HUES64 (cell line): Measurements from ENCODE around the gene SCEL.
"Not testable (repeated sequence)": the region's sequence is repeated elsewhere in the genome, so short reads cannot be mapped to it uniquely, and the experiment has no call there.

Experiments
- H3K27ac ChIP-seq: 2 replicates; pipeline ENCODE4 v1.7.0; 2013; ENCODE audit warnings: low read depth, low read length, inconsistent platforms
- H3K27me3 ChIP-seq: 2 replicates; pipeline ENCODE4 v1.6.1; 2013; ENCODE audit warnings: mild to moderate bottlenecking, low read length; ENCODE audit not compliant: insufficient read depth
- H3K36me3 ChIP-seq: 2 replicates; pipeline ENCODE4 v1.6.1; 2013; ENCODE audit warnings: mild to moderate bottlenecking, low read length; ENCODE audit not compliant: insufficient read depth
- H3K4me1 ChIP-seq: 2 replicates; pipeline ENCODE4 v1.6.1; 2013; ENCODE audit warnings: mild to moderate bottlenecking, low read length, moderate library complexity; ENCODE audit not compliant: insufficient read depth
- H3K4me3 ChIP-seq: 2 replicates; pipeline ENCODE4 v1.5.1; 2013; ENCODE audit warnings: mild to moderate bottlenecking, low read length, moderate library complexity
- H3K9ac ChIP-seq: 2 replicates; pipeline ENCODE4 v1.6.1; 2013; ENCODE audit warnings: mild to moderate bottlenecking, low read depth, low read length
- H3K9me3 ChIP-seq: 2 replicates; pipeline ENCODE4 v1.6.1; 2013; ENCODE audit warnings: low read depth, low read length; ENCODE audit not compliant: insufficient read depth
- WGBS: fragments of 150-250, 120-280 bp; methylation state at CpG from one replicate; pipeline ENCODE4 v1.1.7; 2013; ENCODE audit warnings: missing lambda C conversion rate; 5-methylcytosine and 5-hydroxymethylcytosine counted together

Gene SCEL

GRCh38 chr13:77616027-77616426, 80.5 kb downstream of the SCEL start:
- no peaks in the 10 kb centered on the region for H3K36me3 ChIP-seq
- no peak overlapping the region for H3K27ac ChIP-seq
- no peak overlapping the region for H3K9ac ChIP-seq
- H3K9me3 ChIP-seq: no peaks in the 10 kb centered on the region
- H3K4me3 ChIP-seq: no peak overlapping the region
- H3K27me3 ChIP-seq: no peaks in the 10 kb centered on the region
- peaks cover 7% of the 10 kb centered on the region; the same call in 1 of the 2 replicates for H3K4me1 ChIP-seq

- no peak overlapping the region for H3K4me3 ChIP-seq
- no peaks in the 10 kb centered on the region for H3K9me3 ChIP-seq
- H3K4me1 ChIP-seq: no peaks in the 10 kb centered on the region
- 93% methylated on average over 4 of the region's 5 CpGs for WGBS
- H3K27ac ChIP-seq: no peak overlapping the region
- H3K9ac ChIP-seq: no peak overlapping the region
- H3K27me3 ChIP-seq: no peaks in the 10 kb centered on the region
- no peaks in the 10 kb centered on the region for H3K36me3 ChIP-seq
Measured at GRCh38 chr13:77619655-77620054, 84.1 kb downstream of the SCEL start.

GRCh38 chr13:77620138-77620537, 84.6 kb downstream of the SCEL start:
- WGBS: 89% methylated on average over 1 of the region's 1 CpG
- H3K9me3 ChIP-seq: no peaks in the 10 kb centered on the region
- no peak overlapping the region for H3K9ac ChIP-seq
- no peaks in the 10 kb centered on the region for H3K27me3 ChIP-seq
- H3K36me3 ChIP-seq: no peaks in the 10 kb centered on the region
- no peak overlapping the region for H3K4me3 ChIP-seq
- no peak overlapping the region for H3K27ac ChIP-seq
- H3K4me1 ChIP-seq: no peaks in the 10 kb centered on the region

- Histone ChIP-seq H3K27ac (no peak overlapping the region), H3K9ac (no peak overlapping the region), H3K36me3 (no peaks in the 10 kb centered on the region), H3K9me3 (no peaks in the 10 kb centered on the region), H3K4me3 (no peak overlapping the region), H3K27me3 (no peaks in the 10 kb centered on the region), H3K4me1 (no peaks in the 10 kb centered on the region)
- 90% methylated on average over 3 of the region's 3 CpGs for WGBS
Measured at GRCh38 chr13:77623806-77624205, 88.3 kb downstream of the SCEL start.

GRCh38 chr13:77628170-77628569, 92.7 kb downstream of the SCEL start:
- no peaks in the 10 kb centered on the region for H3K36me3 ChIP-seq
- no peak overlapping the region for H3K9ac ChIP-seq
- no peaks in the 10 kb centered on the region for H3K4me1 ChIP-seq
- no peak overlapping the region for H3K4me3 ChIP-seq
- no peaks in the 10 kb centered on the region for H3K9me3 ChIP-seq
- no peaks in the 10 kb centered on the region for H3K27me3 ChIP-seq
- no peak overlapping the region for H3K27ac ChIP-seq

GRCh38 chr13:77637588-77637987, 102.1 kb downstream of the SCEL start:
- no peak overlapping the region for H3K4me3 ChIP-seq
- no peaks in the 10 kb centered on the region for H3K9me3 ChIP-seq
- WGBS: 86% methylated on average over 1 of the region's 1 CpG
- no peak overlapping the region for H3K9ac ChIP-seq
- H3K36me3 ChIP-seq: no peaks in the 10 kb centered on the region
- H3K27ac ChIP-seq: no peak overlapping the region
- no peaks in the 10 kb centered on the region for H3K27me3 ChIP-seq
- no peaks in the 10 kb centered on the region for H3K4me1 ChIP-seq

- Histone ChIP-seq H3K9ac (no peak overlapping the region), H3K27ac (no peak overlapping the region), H3K9me3 (peaks cover 6% of the 10 kb centered on the region; the same call in 1 of the 2 replicates), H3K4me1 (no peaks in the 10 kb centered on the region), H3K4me3 (no peak overlapping the region), H3K27me3 (no peaks in the 10 kb centered on the region), H3K36me3 (no peaks in the 10 kb centered on the region)
Measured at GRCh38 chr13:77650409-77650808, 114.9 kb downstream of the SCEL start.

GRCh38 chr13:77653301-77653700, 117.8 kb downstream of the SCEL start:
- Histone ChIP-seq H3K9me3 (peaks cover 6% of the 10 kb centered on the region; the same call in 1 of the 2 replicates), H3K4me1 (no peaks in the 10 kb centered on the region), H3K36me3 (no peaks in the 10 kb centered on the region), H3K27me3 (no peaks in the 10 kb centered on the region), H3K4me3 (no peak overlapping the region), H3K27ac (no peak overlapping the region), H3K9ac (no peak overlapping the region)
- 99% methylated on average over 2 of the region's 2 CpGs for WGBS

GRCh38 chr13:77660016-77660415, 124.5 kb downstream of the SCEL start:
- H3K4me3 ChIP-seq, H3K27me3 ChIP-seq, H3K36me3 ChIP-seq, H3K4me1 ChIP-seq, H3K9ac ChIP-seq, H3K27ac ChIP-seq, H3K9me3 ChIP-seq: not testable (repeated sequence)
- WGBS: 90% methylated on average over 23 of the region's 23 CpGs

- 96% methylated on average over 15 of the region's 15 CpGs for WGBS
- no peak overlapping the region for H3K9ac ChIP-seq
Measured at GRCh38 chr13:77660841-77661250, 125.3 kb downstream of the SCEL start.

GRCh38 chr13:77662301-77662700, 126.8 kb downstream of the SCEL start:
- not testable (repeated sequence) for H3K9ac ChIP-seq, H3K27ac ChIP-seq, H3K9me3 ChIP-seq, H3K4me3 ChIP-seq, H3K4me1 ChIP-seq, H3K36me3 ChIP-seq, H3K27me3 ChIP-seq
- 95% methylated on average over 14 of the region's 16 CpGs for WGBS

More at GRCh38 chr13:77660841-77661250, 125.3 kb downstream of the SCEL start:
- no peaks in the 10 kb centered on the region; the same call in 1 of the 2 replicates for H3K9me3 ChIP-seq
- H3K36me3 ChIP-seq: no peaks in the 10 kb centered on the region
- H3K4me1 ChIP-seq: no peaks in the 10 kb centered on the region
- no peak overlapping the region for H3K27ac ChIP-seq
- no peak overlapping the region for H3K4me3 ChIP-seq
- H3K27me3 ChIP-seq: no peaks in the 10 kb centered on the region

- H3K4me3 ChIP-seq, H3K4me1 ChIP-seq, H3K27ac ChIP-seq, H3K9ac ChIP-seq, H3K36me3 ChIP-seq, H3K27me3 ChIP-seq, H3K9me3 ChIP-seq: not testable (repeated sequence)
- 96% methylated on average over 13 of the region's 15 CpGs for WGBS
Measured at GRCh38 chr13:77662831-77663230, 127.3 kb downstream of the SCEL start.
